ENCODE results near the gene DPAGT1. TPM values are rescaled to one million over a fixed set of nuclear protein-coding genes. Genes with fewer than 3 reads are reported as not detected.

The DPAGT1 gene
- 15.6 TPM for total RNA-seq (2013)
- 10 to 100 TPM; 37.0 to 54.2 (median 39.7) TPM for polyA plus RNA-seq
- polyA minus RNA-seq, result 9.6 and 20.7 TPM in 2 replicates
- 1.4 to 10.2 (median 8.5) reads per million in 11 experiments for total RNA-seq

- Mint-ChIP-seq H3K9me3 (peaks cover 0 to 2% (median 0%) of the 10 kb centered on the region in 7 donors), H3K27ac (peak within 1 kb of the TSS; percentile 96 to 99 (median 99)), H3K4me3 (peak within 1 kb of the TSS; percentile 90 to 98), H3K27me3 (ENCODE audit: low read depth in 3 of 3) (no peaks in the 10 kb centered on the region), H3K36me3 (peaks cover 20 to 24% of the 10 kb centered on the region in 2 donors), H3K4me1 (peaks cover 52% of the 10 kb centered on the region)
- peak within 1 kb of the TSS; percentile 95 for H3K4me2 ChIP-seq (replicated peaks; ENCODE audit: extremely low read depth, low read length, poor library complexity, severe bottlenecking)
- H3K27me3 ChIP-seq (ENCODE audit: control insufficient read depth in 2 of 2, insufficient read depth in 2 of 2, low read length in 2 of 2), result no peaks in the 10 kb centered on the region
- DNase-seq, result peak; percentile 82 to 86 (median 85)
- H4K20me1 ChIP-seq (ENCODE audit: insufficient read depth, low read length), result peaks cover 10% of the 10 kb centered on the region
- H3K9ac ChIP-seq (ENCODE audit: insufficient read depth, low read length, poor library complexity, severe bottlenecking), result peak within 1 kb of the TSS; percentile 81
- TF ChIP-seq, protein P1, sequence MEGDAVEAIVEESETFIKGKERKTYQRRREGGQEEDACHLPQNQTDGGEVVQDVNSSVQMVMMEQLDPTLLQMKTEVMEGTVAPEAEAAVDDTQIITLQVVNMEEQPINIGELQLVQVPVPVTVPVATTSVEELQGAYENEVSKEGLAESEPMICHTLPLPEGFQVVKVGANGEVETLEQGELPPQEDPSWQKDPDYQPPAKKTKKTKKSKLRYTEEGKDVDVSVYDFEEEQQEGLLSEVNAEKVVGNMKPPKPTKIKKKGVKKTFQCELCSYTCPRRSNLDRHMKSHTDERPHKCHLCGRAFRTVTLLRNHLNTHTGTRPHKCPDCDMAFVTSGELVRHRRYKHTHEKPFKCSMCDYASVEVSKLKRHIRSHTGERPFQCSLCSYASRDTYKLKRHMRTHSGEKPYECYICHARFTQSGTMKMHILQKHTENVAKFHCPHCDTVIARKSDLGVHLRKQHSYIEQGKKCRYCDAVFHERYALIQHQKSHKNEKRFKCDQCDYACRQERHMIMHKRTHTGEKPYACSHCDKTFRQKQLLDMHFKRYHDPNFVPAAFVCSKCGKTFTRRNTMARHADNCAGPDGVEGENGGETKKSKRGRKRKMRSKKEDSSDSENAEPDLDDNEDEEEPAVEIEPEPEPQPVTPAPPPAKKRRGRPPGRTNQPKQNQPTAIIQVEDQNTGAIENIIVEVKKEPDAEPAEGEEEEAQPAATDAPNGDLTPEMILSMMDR (IDR thresholded peaks at IDR 0.05), result no peak
- 0% methylated on average over 15 of the region's 32 CpGs for WGBS (ENCODE audit: insufficient coverage)
- H3K4me3 ChIP-seq (replicated peaks in 1 of 3; ENCODE audit: low read depth in 2 of 3, low read length in 3 of 3), result peak within 1 kb of the TSS; percentile 80 to 91 (median 87)
- H2AFZ ChIP-seq (ENCODE audit: insufficient read depth, low read depth, low read length, poor library complexity, severe bottlenecking), result peak within 1 kb of the TSS; percentile 94
- intact Hi-C loops (cut with micrococcal nuclease), result loop anchor here (2.0 to 5.0 kb wide), 3 partner anchors 17 to 85 kb away; partner anchors contain the start of genes VPS11 (in 2 of the 2), HMBS (in 1 of the 2), RPS25 (in 1 of the 2) and TRAPPC4 (in 1 of the 2)
- peaks cover 44 to 56% of the 10 kb centered on the region in 2 donors for H3K4me1 ChIP-seq (ENCODE audit: control insufficient read depth in 1 of 2, insufficient read depth in 2 of 2, low read length in 2 of 2)
- peak within 1 kb of the TSS; percentile 76 to 91 for H3K27ac ChIP-seq (ENCODE audit: low read depth in 1 of 2, low read length in 2 of 2)
- H3K79me2 ChIP-seq (ENCODE audit: insufficient read depth, low read length), result peaks cover 45% of the 10 kb centered on the region
- no peaks in the 10 kb centered on the region for H3K9me3 ChIP-seq (replicated peaks in 1 of 2; ENCODE audit: control insufficient read depth in 1 of 2, insufficient read depth in 1 of 2, low read length in 2 of 2)
- H3K36me3 ChIP-seq (replicated peaks in 1 of 2; ENCODE audit: control insufficient read depth in 1 of 2, insufficient read depth in 2 of 2, low read length in 2 of 2), result peaks cover 13 to 22% of the 10 kb centered on the region in 2 donors
Observed at GRCh38 chr11:119101759-119102423, at the start of gene DPAGT1. Gene DPAGT1 (minus strand): TSS chr11:119101853. CDS start chr11:119101655, 198 bp downstream.

GRCh38 chr11:119149786-119150275, 48.2 kb upstream of the DPAGT1 start:
- peak overlapping the region; percentile 78 for H3K4me2 ChIP-seq (replicated peaks; ENCODE audit: extremely low read depth, low read length, poor library complexity, severe bottlenecking)
- H3K79me2 ChIP-seq (ENCODE audit: insufficient read depth, low read length), result no peaks in the 10 kb centered on the region
- peak overlapping the region; percentile 87 for H2AFZ ChIP-seq (ENCODE audit: insufficient read depth, low read depth, low read length, poor library complexity, severe bottlenecking)
- Mint-ChIP-seq H3K4me1 (peaks cover 25% of the 10 kb centered on the region), H3K27me3 (ENCODE audit: low read depth in 3 of 3) (peaks cover 59 to 76% (median 67%) of the 10 kb centered on the region in 3 donors), H3K9me3 (peaks cover 0 to 17% (median 0%) of the 10 kb centered on the region in 7 donors), H3K4me3 (peak overlapping the region; percentile 52 to 82), H3K27ac (no peak overlapping the region), H3K36me3 (peaks cover 0 to 5% of the 10 kb centered on the region in 2 donors)
- no peaks in the 10 kb centered on the region for H3K36me3 ChIP-seq (replicated peaks in 1 of 2; ENCODE audit: control insufficient read depth in 1 of 2, insufficient read depth in 2 of 2, low read length in 2 of 2)
- DNase-seq, result no peak
- WGBS (ENCODE audit: insufficient coverage), result 9% methylated on average over 24 of the region's 33 CpGs
- no peak overlapping the region for H3K9ac ChIP-seq (ENCODE audit: insufficient read depth, low read length, poor library complexity, severe bottlenecking)
- H3K9me3 ChIP-seq (replicated peaks in 1 of 2; ENCODE audit: control insufficient read depth in 1 of 2, insufficient read depth in 1 of 2, low read length in 2 of 2), result peaks cover 0 to 11% of the 10 kb centered on the region in 2 donors
- peaks cover 12 to 18% of the 10 kb centered on the region in 2 donors for H3K4me1 ChIP-seq (ENCODE audit: control insufficient read depth in 1 of 2, insufficient read depth in 2 of 2, low read length in 2 of 2)
- peak overlapping the region in 1 of 3 experiments; percentile 75 for H3K4me3 ChIP-seq (replicated peaks in 1 of 3; ENCODE audit: low read depth in 2 of 3, low read length in 3 of 3)
- no peaks in the 10 kb centered on the region for H4K20me1 ChIP-seq (ENCODE audit: insufficient read depth, low read length)
- H3K27ac ChIP-seq (ENCODE audit: low read depth in 1 of 2, low read length in 2 of 2), result no peak overlapping the region
- H3K27me3 ChIP-seq (ENCODE audit: control insufficient read depth in 2 of 2, insufficient read depth in 2 of 2, low read length in 2 of 2), result peaks cover 40 to 56% of the 10 kb centered on the region in 2 donors
- TF ChIP-seq, protein P1 (IDR thresholded peaks at IDR 0.05), result no peak
- intact Hi-C loops (cut with micrococcal nuclease), result loop anchor here (10.0 kb wide), 1 partner anchor 45 kb away; no protein-coding TSS in a partner anchor

All from CD14-positive monocyte (primary cell).